ENCODE measurements around the gene LEMD2. TPM values are rescaled to one million over a fixed set of nuclear protein-coding genes. Genes with fewer than 3 reads are reported as not detected.
A peak's percentile ranks its signal among the peaks of the same experiment; 100 is the strongest.
"Not testable (repeated sequence)": the region's sequence is repeated elsewhere in the genome, so short reads cannot be mapped to it uniquely, and the experiment has no call there.

Gene LEMD2
- 52.5 and 57.8 TPM in 2 replicates for total RNA-seq (2014; rRNA removed)
- 37.1 TPM for polyA plus RNA-seq (2012)

DNA sequence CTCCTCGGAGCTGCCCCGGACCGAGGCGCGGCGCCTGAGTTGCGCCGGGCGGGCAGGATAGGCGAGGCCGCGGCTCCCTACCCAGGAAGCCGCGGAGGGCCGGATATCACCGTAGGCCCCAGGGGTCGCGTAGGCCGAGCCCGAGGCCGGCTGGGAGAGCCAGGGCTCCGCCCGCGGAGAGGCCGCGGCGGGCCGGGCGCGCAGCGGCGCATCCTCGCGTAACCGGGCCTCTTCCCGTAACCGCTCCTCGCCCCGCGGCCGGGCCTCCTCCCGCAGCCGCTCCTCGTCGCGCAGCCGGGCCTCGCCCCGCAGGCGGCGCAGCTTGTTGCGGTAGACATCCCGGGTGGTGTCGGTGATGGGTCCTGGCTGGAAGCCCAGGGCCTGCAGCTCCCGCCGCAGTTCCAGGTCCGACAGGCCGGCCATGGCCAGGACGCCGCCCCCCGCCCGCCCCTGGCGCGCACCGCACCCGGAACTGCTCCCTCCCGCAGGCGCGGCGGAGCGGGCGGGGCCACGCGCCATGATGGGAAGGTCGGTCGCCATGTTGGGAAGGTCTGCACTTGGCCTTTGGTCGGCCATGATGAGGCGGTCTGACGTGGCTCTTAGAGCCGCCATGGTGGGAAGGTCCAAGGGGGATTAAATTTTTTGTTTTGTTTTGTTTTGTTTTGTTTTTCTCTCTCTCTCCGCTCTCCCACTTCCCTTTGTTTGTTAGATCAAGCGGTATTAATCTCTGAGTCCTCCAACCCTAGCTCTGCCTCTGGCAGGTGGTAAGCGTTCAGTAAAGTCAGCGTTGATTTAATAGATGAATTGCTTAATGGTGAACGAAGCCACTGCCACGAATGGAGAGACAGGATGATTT, at the start of gene LEMD2:
Gene LEMD2 (minus strand): TSS at position 437 of the 856 bp plus-strand sequence. CDS start 14 bp downstream, at position 423.
- DNase-seq (ENCODE audit: low read depth) = peak; percentile 92

DNA sequence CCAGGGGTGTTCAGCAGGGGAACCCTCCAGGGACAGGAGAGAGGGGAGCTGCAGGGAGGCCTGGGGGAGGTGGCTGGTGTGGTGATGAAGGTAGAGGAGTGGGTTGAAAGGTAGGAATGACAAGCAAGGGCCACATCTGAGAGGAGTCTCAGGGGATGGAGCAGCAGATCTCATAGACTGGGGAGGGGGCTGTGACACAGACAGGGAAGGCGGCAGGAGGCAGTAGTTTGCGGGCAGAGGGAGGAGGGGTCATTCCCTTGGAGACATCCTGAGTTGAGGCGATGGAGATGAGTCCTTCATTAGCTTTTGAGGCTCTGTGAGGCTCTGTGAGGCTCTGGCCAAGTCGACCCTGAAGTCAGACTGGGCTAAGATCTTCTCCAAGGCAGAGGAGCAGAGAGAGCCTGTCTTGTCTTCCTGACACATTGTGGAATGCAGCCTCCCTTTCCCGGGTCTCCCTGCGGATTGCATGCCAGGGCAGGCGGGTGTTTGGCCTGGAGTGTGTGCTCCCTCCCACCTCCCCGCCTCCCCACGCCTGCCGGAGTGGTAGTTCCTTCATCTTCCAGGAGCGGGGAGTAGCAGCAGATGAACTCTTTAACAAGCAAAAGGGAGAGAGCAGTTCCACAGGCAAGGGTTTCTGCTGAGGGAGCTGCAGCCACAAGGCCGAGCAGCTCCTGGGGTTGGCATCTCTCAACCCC, 49.2 kb upstream of the LEMD2 start:
- no peak for DNase-seq (ENCODE audit: low read depth)

GRCh38 chr6:33836806-33837469, 48.0 kb upstream of the LEMD2 start:
- DNase-seq (ENCODE audit: low read depth) = no peak

- DNase-seq (ENCODE audit: low read depth) = no peak
These were observed 45.8 kb upstream of the LEMD2 start for GRCh38 chr6:33834401-33835392.

DNA sequence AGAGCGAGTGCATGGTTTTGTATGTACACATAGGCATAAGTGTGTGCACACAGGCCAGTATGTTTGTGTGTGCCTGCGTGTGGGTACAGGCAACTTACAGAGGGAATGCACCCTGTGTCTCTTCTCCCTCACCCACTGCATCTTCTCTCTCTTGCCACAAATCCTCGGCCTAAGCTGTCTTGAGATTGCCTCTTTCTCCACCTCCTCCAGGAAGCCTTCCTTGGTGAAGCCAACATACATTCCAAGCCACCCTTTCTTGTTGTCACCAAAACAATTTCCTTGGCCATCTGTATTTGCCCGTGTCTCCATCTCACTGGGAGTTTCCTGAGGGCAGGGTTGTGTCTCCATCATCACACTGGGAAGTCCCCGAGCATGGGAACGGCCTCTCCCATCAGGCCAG, 44.7 kb upstream of the LEMD2 start:
- DNase-seq (ENCODE audit: low read depth) = no peak

DNA sequence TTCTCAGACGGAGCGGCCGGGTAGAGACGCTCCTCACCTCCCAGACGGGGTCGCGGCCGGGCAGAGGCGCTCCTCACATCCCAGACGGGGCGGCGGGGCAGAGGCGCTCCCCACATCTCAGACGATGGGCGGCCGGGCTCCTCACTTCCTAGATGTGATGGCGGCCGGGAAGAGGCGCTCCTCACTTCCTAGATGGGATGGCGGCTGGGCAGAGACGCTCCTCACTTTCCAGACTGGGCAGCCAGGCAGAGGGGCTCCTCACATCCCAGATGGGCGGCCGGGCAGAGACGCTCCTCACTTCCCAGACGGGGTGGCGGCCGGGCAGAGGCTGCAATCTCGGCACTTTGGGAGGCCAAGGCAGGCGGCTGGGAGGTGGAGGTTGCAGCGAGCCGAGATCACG, 43.9 kb upstream of the LEMD2 start:
- not testable (repeated sequence) for DNase-seq (ENCODE audit: low read depth)

DNA sequence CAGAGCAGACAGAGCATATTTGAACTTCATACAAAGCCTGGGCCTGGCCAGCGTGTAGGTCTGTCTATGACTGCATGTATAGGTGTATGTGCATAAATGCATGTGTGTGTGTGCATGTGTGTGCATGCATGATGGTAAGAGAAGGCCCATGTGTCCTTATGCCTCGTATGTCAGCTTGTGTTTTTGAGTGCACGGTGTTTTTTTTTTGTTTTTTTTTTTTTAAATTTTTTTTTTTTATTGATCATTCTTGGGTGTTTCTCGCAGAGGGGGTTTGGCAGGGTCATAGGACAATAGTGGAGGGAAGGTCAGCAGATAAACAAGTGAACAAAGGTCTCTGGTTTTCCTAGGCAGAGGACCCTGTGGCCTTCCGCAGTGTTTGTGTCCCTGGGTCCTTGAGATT, 42.8 kb upstream of the LEMD2 start:
- not testable (repeated sequence) for DNase-seq (ENCODE audit: low read depth)

DNA sequence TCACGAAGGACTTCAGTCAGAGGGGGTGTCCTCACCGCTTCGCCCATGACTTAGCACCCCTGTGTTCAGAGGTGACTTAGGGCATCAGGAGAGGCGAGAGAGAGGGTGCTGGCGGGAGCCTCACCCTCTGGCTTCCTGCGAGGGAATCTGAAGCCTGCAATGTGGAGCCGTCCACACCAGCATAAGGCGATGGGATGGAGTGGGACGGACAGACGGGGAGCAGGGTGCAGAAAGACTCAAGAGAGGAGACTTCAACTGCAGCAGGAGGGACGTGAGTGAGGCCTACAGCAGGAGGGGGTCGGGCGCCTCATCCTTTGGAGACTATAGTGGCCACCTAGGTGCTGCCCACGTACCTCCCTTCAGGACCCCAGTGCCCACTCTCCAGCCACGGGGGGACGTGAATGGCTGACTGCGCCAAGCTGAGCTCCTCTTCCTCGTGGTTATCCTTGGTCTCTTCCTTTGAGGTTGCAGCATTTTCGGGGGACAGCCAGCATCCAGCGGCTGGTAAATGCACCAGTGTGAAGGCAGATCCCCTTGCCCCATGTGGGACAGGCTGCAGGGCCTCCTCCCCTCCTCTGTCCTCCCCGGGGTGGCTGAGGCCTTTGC, 41.8 kb upstream of the LEMD2 start:
- no peak for DNase-seq (ENCODE audit: low read depth)

- no peak for DNase-seq (ENCODE audit: low read depth)
These were observed 40.1 kb upstream of the LEMD2 start for GRCh38 chr6:33828764-33829731.

- DNase-seq (ENCODE audit: low read depth) = no peak
These were observed 39.5 kb upstream of the LEMD2 start for GRCh38 chr6:33828452-33828763.

DNA sequence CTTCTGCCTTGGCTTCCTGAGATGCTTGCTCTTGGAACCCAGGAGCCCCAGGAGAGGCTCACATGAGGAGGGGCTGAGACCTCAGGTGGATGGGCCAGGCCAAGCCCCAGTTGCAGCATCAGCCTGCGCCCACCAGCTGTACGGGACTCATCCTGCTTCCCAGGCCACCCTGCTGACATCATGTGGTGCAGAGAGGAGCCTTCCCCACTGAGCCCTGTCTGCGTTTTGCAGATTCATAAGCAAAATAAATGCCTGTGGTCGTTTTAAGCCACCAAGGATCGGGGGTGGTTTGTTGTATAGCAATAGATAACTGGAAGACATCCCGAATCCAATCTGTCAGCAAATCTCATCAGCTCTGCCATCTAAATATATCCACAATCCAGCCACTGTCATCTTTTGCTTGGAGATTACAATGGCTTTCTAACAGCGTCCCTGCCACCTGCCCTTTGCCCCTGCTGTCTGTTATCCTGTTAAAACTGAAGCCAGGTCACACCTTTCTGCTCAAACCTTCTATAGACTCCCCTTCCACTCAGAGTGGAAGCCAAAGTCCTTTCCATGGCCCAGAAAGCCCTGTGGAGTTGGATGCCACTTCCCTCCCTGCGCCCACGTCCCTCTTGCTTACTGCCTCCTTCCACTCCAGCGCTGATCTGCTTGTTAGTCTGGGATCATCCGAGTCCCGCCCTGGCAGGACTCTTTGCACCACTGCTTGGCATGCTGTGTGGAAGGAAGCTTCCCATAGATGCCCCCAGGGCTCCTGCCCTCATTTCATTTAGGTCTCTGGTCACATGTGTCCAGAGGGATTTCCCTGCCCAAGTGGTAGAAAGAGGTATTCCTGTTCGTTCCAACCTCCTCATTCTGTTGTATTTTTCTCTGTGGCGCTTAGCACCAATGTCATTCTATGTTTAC, 38.9 kb upstream of the LEMD2 start:
- DNase-seq (ENCODE audit: low read depth) = peak; percentile 27

DNA sequence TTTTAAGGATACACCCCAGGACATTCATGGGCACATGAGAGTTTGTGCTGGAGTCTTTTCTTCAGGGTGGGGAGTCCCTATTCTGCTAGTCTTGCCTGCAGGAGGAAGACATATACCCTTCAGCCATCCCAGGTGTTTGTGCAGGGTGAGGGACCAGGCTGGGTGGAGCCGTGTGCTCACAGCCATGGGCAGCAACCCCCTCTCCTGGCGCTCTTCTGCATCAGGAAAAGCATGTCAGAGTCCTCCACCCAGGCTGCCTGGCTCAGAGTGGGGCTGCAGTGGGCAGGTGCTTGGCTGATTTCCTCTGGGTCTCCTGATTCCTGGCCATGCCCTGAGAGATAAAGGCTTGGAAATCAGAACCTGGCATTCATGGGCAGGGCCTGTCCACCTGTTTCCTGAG, 37.6 kb upstream of the LEMD2 start:
- DNase-seq (ENCODE audit: low read depth) = no peak

GRCh38 chr6:33824461-33825154, 35.7 kb upstream of the LEMD2 start:
- DNase-seq (ENCODE audit: low read depth) = no peak

- no peak for DNase-seq (ENCODE audit: low read depth)
These were observed 34.9 kb upstream of the LEMD2 start for GRCh38 chr6:33823806-33824205.

DNA sequence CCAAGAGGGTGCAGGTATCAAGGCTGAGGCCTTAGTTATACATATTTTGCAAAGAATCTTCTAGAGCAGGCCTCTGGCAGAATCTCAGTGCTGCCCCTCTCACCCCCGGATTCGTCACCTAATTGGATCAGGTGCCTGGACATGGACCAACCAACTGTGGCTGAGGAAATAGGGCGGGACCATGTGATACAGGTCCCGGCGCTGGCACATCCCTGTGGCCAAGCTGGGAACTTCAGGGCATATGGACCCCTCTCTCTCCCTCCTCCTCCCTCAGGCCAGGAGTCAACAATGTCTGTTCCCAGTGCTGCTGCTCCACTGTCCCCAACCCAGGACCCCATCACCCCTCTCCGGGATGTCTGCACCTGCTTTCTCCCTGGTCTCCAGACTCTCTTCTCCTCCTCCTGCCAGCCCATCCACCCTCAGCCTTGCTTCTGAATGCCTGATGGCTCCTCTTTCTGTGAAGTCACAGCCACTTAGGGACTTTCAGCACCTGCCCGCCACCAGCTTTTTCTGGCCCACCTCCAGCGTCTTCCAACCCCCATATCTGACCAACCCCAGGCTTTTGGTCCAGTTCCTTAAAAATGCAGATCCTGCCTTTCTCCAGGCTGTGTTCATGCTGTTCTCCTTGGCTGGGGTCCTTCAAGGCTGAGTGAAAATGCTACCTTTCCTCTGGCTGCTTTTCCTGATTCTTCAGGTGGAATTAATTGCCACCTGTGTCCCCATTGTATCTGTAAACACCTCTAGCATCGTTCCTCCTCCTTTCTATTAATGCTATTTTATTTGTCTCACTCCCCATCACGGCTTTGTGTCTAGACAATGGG, 33.9 kb upstream of the LEMD2 start:
- DNase-seq (ENCODE audit: low read depth) = peak; percentile 35

DNA sequence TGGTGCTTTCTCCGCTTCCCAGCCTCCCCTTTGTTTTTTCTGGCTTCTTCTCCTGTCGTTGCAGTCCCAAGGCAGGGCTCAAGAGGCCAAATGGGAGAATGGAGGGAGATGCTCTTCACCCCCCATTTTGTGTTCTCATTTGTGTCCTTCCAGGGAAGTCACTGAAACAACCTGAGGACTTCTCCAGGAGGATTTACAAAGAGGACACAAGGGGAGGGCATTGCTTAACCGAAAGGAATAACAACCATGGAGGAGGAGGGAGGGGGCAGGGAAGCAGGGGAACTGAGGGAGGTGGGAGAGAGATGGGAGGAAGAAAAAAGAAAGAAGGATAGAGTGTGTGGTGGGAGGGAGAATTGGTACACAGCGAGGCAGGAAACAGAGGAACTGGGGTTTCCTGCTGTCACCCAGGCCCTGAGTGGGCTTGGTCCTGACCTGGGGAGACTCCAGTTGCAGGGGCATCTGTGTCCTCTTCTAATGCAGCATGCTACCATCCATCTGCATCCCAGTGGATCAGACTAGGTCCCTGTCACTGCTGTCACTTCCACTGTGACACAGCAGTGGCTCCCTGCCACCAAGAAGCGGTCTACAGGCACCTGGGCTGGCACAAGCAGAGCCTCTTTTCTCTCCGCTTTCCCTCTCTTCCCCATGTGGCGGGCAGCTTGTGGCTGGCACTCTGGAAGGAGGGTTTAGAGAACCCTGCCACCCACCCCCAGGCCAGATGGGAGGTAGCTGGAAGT, 32.0 kb upstream of the LEMD2 start:
- DNase-seq (ENCODE audit: low read depth) = no peak
